ENCODE data around the gene SGCD. TPM values are rescaled to one million over a fixed set of nuclear protein-coding genes. Genes with fewer than 3 reads are reported as not detected.

Gene SGCD
- total RNA-seq, 2 experiments from 2014 or later, result not detected

DNA sequence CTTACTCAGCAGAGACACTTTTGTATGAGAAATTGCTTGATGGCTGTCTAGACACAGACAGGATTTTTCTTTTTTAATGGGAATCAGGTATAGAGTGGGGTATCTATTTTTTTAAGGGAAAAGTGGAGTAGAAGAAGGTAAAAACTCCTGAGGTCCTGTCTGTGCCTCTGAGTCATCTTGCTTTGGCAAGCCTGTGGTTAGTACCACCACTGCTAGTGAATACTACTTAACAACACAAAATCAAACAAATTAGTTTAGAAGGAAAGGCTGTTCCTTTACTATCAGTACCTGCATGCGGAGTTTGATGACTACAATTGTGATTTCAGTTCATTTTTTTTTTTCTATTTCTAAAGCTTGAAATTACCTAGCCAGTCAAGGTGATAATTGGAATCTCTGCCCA is 372.2 kb downstream of the SGCD start:
- TF ChIP-seq, protein P1, sequence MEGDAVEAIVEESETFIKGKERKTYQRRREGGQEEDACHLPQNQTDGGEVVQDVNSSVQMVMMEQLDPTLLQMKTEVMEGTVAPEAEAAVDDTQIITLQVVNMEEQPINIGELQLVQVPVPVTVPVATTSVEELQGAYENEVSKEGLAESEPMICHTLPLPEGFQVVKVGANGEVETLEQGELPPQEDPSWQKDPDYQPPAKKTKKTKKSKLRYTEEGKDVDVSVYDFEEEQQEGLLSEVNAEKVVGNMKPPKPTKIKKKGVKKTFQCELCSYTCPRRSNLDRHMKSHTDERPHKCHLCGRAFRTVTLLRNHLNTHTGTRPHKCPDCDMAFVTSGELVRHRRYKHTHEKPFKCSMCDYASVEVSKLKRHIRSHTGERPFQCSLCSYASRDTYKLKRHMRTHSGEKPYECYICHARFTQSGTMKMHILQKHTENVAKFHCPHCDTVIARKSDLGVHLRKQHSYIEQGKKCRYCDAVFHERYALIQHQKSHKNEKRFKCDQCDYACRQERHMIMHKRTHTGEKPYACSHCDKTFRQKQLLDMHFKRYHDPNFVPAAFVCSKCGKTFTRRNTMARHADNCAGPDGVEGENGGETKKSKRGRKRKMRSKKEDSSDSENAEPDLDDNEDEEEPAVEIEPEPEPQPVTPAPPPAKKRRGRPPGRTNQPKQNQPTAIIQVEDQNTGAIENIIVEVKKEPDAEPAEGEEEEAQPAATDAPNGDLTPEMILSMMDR (IDR thresholded peaks at IDR 0.05), result no peak
- H3K36me3 Mint-ChIP-seq (ENCODE audit: low read depth), result no peaks in the 10 kb centered on the region
- CTCF ChIA-PET, result no interaction called here

DNA sequence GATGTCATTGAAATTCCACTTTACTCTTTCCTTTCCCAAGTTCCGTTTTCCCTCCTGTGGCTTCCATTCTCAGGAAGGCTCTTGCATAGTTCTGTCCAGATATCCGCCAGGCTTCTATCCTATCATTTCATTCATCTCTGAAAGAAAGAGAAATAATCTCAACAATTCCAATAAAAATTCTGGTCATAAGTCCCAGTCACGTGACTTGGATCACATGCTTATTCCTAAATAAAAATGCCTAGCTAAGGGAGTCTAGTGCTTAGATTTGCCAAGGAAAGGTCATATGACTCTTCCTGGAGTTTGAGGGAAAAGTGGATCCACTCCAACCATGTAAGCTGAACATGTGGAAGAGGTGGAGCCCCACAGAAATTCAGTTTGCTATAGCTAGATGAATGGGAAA is 377.2 kb downstream of the SGCD start:
- DNase-seq, result no peak
- H3K9me3 Mint-ChIP-seq, result no peaks in the 10 kb centered on the region
- H3K27ac Mint-ChIP-seq, result no peak overlapping the region
- H3K4me1 Mint-ChIP-seq (ENCODE audit: low read depth), result no peaks in the 10 kb centered on the region
- ChIA-PET POLR2A (interaction anchor here (0.6 kb wide), 1 partner anchor 280 kb away, joined by 3 read pairs; no protein-coding TSS in a partner anchor), CTCF (no interaction called here)
- TF ChIP-seq, protein P1 (IDR thresholded peaks at IDR 0.05), result no peak
- ATAC-seq, result no peak
- intact Hi-C loops (cut with micrococcal nuclease), result no loop called here
- no peak overlapping the region for H3K4me3 Mint-ChIP-seq
- H3K27me3 Mint-ChIP-seq, result no peaks in the 10 kb centered on the region
- no peaks in the 10 kb centered on the region for H3K36me3 Mint-ChIP-seq (ENCODE audit: low read depth)

More for the DNA sequence above, 372.2 kb downstream of the SGCD start:
- Mint-ChIP-seq H3K4me3 (no peak overlapping the region), H3K4me1 (ENCODE audit: low read depth) (no peaks in the 10 kb centered on the region), H3K9me3 (no peaks in the 10 kb centered on the region), H3K27ac (no peak overlapping the region), H3K27me3 (no peaks in the 10 kb centered on the region)
- ATAC-seq, result no peak
- DNase-seq, result no peak
- intact Hi-C loops (cut with micrococcal nuclease), result no loop called here
- POLR2A ChIA-PET, result no interaction called here

DNA sequence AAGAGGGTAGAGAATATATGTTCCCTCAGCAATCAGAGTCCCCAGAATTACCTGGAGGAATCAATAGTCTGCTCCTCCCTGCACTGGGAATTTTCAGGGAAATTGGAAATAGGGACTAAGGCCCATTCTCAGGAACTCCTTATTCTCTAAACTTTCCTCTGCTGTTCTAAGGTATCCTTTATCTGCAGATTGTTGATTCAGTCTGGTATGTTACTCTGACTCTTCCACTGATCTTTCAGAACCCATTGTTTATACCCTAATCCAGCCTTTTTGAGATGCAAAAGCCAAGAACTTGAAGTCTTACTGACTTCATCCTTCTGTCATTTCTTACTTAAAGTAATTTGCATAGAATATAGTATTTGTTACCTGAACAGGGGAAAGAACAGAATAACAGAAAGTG is 379.7 kb downstream of the SGCD start:
- no peaks in the 10 kb centered on the region for H3K36me3 Mint-ChIP-seq (ENCODE audit: low read depth)
- DNase-seq (no peak), ATAC-seq (no peak)
- ChIA-PET CTCF (no interaction called here), POLR2A (no interaction called here)
- no peaks in the 10 kb centered on the region for H3K9me3 Mint-ChIP-seq
- H3K27ac Mint-ChIP-seq, result no peak overlapping the region
- H3K4me3 Mint-ChIP-seq, result no peak overlapping the region
- H3K27me3 Mint-ChIP-seq, result peaks cover 2% of the 10 kb centered on the region
- TF ChIP-seq, protein P1 (IDR thresholded peaks at IDR 0.05), result no peak
- no peaks in the 10 kb centered on the region for H3K4me1 Mint-ChIP-seq (ENCODE audit: low read depth)
- intact Hi-C loops (cut with micrococcal nuclease), result no loop called here

DNA sequence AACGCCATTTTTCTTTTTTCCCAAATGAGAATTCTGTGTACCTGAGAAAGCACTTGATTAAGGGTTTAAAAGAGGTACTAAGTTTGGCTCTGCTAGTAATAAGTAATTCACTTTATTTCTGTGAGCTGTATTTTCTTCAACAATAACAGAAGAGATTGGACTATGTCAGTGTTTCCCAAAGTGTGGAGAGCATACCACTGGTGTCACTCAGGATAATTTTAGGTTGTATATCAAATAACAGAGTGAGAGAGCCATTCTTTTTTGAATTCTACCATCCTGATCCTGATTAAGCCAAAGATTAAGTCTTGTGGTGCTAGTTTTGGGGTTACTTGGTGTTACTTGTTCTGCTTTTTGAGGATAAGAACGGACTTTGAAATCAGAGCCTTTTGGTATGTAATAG is 380.8 kb downstream of the SGCD start:
- Mint-ChIP-seq H3K9me3 (no peaks in the 10 kb centered on the region), H3K4me1 (ENCODE audit: low read depth) (no peaks in the 10 kb centered on the region), H3K27me3 (peaks cover 5% of the 10 kb centered on the region), H3K27ac (no peak overlapping the region), H3K4me3 (no peak overlapping the region), H3K36me3 (ENCODE audit: low read depth) (no peaks in the 10 kb centered on the region)
- ATAC-seq, result no peak
- ChIA-PET CTCF (no interaction called here), POLR2A (interaction anchor here (0.6 kb wide), 1 partner anchor 1416 kb away, joined by 3 read pairs; no protein-coding TSS in a partner anchor)
- no peak for DNase-seq
- TF ChIP-seq, protein P1 (IDR thresholded peaks at IDR 0.05), result no peak
- intact Hi-C loops (cut with micrococcal nuclease), result no loop called here

DNA sequence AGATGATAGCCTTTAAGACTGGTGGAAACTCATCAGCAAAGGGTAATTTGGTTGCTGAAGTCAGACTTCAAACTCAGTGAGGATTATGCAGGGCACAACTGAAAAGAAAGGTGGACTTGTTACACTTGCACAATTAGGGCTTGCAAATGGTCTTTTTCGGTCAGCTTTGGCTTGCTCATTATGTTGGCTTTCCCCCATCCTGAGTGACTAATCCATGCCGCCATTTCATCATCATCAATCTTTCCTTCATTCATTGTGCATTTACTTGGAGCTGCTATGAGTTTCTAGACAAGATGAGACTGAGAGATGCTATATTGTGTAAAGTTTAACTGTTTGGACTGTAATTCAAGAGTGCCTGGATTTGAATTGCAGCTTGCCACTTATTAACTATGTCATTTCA is 388.3 kb downstream of the SGCD start:
- ATAC-seq (no peak), DNase-seq (no peak)
- intact Hi-C loops (cut with micrococcal nuclease), result no loop called here
- Mint-ChIP-seq H3K36me3 (ENCODE audit: low read depth) (no peaks in the 10 kb centered on the region), H3K4me3 (no peak overlapping the region), H3K9me3 (no peaks in the 10 kb centered on the region), H3K27me3 (peaks cover 11% of the 10 kb centered on the region), H3K27ac (no peak overlapping the region), H3K4me1 (ENCODE audit: low read depth) (no peaks in the 10 kb centered on the region)
- TF ChIP-seq, protein P1 (IDR thresholded peaks at IDR 0.05), result no peak
- CTCF ChIA-PET, result interaction anchor here (0.8 kb wide), 1 partner anchor 25 kb away, joined by 4 read pairs; no protein-coding TSS in a partner anchor
- POLR2A ChIA-PET, result no interaction called here

All from activated CD8-positive, alpha-beta T cell treated with anti-CD3 and anti-CD28 coated beads for 36 hours (primary cell).